Measurements from ENCODE around the gene NUP153.
"Not testable (repeated sequence)": the region's sequence is repeated elsewhere in the genome, so short reads cannot be mapped to it uniquely, and the experiment has no call there.

The NUP153 gene

DNA sequence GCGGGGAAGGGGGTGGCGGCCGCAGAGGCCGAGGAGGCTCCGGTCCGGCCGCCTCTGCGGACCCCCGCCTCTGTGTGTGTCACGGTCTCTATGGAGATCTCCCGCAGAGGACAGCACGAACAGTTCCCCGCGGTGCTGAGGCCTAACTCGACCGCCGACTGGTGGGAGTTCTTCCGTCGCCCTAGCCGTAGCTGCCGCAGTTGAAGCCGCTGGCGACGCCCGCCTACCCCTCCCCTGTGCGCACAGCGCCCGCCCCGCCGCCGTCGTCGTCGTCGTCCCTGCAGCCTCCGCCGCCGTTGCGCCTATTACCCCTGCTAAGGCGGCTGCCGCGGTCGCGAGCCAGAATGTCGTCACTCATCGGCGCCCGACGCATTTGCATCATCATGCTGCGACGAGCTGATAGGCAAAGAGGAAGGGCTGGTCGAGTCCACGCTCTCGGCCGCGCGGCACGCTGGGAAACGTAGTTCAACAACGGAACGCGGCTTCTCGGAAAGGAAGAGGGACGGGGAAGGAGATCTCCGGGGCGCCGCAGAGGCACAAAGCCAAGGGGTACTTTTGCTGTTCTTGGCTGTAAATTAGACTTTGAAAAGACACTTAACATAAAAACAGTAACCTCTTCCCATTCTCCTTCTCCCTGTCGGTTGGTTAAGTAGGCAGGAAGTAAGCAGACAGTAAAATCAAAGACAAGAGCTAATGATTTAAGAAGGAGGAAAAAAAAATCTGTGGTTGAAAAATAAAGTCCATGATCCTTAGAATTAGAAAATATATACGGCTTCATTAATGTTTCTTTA lies at the start of gene NUP153:
NUP153 (minus strand) TSS at position 346 of the 791 bp plus-strand sequence. CDS start 538 bp downstream, outside the sequence.
- H3K4me3 ChIP-seq (ENCODE audit: severe bottlenecking) = peak within 1 kb of the TSS; percentile 78
- H3K36me3 ChIP-seq (ENCODE audit: low read depth) = no peaks in the 10 kb centered on the region
- peak; percentile 96 for DNase-seq (ENCODE audit: low spot score)
- peaks cover 15% of the 10 kb centered on the region for H3K4me1 ChIP-seq (ENCODE audit: insufficient read depth, poor library complexity, severe bottlenecking)
- peak within 1 kb of the TSS; percentile 94 for H3K27ac ChIP-seq (ENCODE audit: poor library complexity, severe bottlenecking)
- TF ChIP-seq, protein P1, sequence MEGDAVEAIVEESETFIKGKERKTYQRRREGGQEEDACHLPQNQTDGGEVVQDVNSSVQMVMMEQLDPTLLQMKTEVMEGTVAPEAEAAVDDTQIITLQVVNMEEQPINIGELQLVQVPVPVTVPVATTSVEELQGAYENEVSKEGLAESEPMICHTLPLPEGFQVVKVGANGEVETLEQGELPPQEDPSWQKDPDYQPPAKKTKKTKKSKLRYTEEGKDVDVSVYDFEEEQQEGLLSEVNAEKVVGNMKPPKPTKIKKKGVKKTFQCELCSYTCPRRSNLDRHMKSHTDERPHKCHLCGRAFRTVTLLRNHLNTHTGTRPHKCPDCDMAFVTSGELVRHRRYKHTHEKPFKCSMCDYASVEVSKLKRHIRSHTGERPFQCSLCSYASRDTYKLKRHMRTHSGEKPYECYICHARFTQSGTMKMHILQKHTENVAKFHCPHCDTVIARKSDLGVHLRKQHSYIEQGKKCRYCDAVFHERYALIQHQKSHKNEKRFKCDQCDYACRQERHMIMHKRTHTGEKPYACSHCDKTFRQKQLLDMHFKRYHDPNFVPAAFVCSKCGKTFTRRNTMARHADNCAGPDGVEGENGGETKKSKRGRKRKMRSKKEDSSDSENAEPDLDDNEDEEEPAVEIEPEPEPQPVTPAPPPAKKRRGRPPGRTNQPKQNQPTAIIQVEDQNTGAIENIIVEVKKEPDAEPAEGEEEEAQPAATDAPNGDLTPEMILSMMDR (IDR thresholded peaks at IDR 0.05; ENCODE audit: poor library complexity, severe bottlenecking) = no peak
- H3K9me3 ChIP-seq (ENCODE audit: severe bottlenecking) = no peaks in the 10 kb centered on the region
- peak; percentile 69 for ATAC-seq (ENCODE audit: low read depth)
- no peaks in the 10 kb centered on the region for H3K27me3 ChIP-seq (ENCODE audit: insufficient read depth, poor library complexity, severe bottlenecking)

DNA sequence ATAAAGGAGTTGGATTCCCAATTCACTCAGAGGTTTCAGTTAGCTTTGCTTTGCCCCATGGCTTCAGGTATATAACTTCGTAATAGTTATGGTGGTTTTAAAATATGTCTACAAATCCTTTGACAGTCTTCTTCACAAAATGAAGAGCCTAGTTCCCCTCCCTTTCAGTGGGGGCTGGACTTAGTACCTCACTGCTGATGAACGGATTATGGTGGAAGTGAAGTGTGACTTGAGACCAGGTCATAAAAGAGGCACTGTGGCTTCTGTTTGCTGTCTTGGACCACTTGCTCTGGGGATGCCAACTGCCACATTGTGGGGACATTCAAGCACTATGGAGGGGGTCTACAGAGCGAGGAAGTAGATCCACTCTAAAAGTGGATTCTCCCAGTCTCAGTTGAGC lies 47.5 kb upstream of the NUP153 start:
- Histone ChIP-seq H3K27ac (ENCODE audit: poor library complexity, severe bottlenecking) (no peak overlapping the region), H3K4me3 (ENCODE audit: severe bottlenecking) (no peak overlapping the region), H3K4me1 (ENCODE audit: insufficient read depth, poor library complexity, severe bottlenecking) (no peaks in the 10 kb centered on the region), H3K27me3 (ENCODE audit: insufficient read depth, poor library complexity, severe bottlenecking) (no peaks in the 10 kb centered on the region), H3K9me3 (ENCODE audit: severe bottlenecking) (no peaks in the 10 kb centered on the region), H3K36me3 (ENCODE audit: low read depth) (no peaks in the 10 kb centered on the region)
- TF ChIP-seq, protein P1 (IDR thresholded peaks at IDR 0.05; ENCODE audit: poor library complexity, severe bottlenecking) = no peak
- ATAC-seq (ENCODE audit: low read depth) (no peak), DNase-seq (ENCODE audit: low spot score) (no peak)

DNA sequence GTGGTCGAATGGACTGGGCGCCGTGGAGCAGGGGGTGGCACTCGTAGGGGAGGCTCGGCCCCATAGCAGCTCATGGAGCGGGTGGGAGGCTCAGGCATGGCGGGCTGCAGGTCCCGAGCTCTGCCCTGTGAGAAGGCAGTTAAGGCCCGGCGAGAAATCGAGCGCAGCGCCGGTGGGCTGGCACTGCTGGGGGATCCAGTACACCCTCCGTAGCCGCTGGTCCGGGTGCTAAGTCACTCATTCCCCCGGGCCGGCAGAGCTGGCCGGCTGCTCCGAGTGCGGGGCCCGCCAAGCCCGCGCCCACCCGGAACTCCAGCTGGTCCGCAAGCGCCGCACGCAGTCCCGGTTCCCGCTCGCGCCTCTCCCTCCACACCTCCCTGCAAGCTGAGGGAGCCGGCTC lies 38.6 kb upstream of the NUP153 start:
- H3K9me3 ChIP-seq (ENCODE audit: severe bottlenecking); DNase-seq (ENCODE audit: low spot score); H3K36me3 ChIP-seq (ENCODE audit: low read depth); ATAC-seq (ENCODE audit: low read depth); H3K4me1 ChIP-seq (ENCODE audit: insufficient read depth, poor library complexity, severe bottlenecking); H3K4me3 ChIP-seq (ENCODE audit: severe bottlenecking); H3K27me3 ChIP-seq (ENCODE audit: insufficient read depth, poor library complexity, severe bottlenecking); H3K27ac ChIP-seq (ENCODE audit: poor library complexity, severe bottlenecking): not testable (repeated sequence)

DNA sequence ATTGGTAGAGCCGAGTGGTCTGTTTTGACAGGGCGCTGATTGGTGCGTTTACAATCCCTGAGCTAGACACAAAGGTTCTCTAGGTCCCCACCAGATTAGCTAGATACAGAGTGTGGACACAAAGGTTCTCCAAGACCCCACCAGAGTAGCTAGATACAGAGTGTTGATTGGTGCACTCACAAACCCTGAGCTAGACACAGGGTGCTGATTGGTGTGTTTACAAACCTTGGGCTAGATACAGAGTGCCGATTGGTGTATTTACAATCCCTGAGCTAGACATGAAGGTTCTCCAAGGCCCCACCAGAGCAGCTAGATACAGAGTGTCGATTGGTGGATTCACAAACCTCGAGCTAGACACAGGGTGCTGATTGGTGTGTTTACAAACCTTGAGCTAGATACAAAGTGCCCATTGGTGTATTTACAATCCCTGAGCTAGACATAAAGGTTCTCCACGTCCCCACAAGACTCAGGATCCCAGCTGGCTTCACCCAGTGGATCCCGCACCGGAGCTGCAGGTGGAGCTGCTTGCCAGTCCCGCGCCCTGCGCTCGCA lies 38.1 kb upstream of the NUP153 start:
- H3K4me3 ChIP-seq (ENCODE audit: severe bottlenecking); ATAC-seq (ENCODE audit: low read depth); DNase-seq (ENCODE audit: low spot score): not testable (repeated sequence)

DNA sequence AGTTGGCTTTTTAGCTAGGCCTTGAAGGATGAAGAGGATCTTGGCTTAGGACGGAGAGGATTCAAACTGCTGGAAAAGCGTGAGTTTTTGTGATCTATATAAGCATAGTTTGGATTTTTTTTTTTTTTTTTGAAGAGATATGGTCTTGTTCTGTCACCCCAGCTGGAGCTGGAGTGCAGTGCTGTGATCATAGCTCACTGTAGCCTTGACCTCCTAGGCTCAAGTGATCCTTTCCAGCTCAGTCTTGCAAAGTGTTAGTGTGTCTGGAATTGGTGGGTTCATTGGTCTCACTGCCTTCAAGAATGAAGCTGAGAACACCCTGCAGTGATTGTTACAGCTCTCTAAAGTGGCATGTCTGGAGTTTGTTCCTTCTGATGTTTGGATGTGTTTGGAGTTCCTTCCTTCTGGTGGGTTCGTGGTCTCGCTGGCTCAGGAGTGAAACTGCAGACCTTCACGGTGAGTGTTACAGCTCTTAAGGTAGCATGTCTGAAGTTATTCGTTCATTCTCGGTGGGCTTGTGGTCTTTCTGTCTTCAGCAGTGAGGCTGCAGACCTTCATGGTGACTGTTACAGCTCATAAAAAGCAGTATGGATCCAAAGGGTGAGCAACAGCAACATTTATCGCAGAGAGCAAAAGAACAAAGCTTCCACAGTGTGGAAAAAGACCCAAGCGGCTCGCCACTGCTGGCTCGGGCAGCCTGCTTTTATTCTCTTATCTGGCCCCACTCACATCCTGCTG lies 37.5 kb upstream of the NUP153 start:
- peaks cover 6% of the 10 kb centered on the region for H3K4me1 ChIP-seq (ENCODE audit: insufficient read depth, poor library complexity, severe bottlenecking)
- no peaks in the 10 kb centered on the region for H3K36me3 ChIP-seq (ENCODE audit: low read depth)
- H3K4me3 ChIP-seq (ENCODE audit: severe bottlenecking) = no peak overlapping the region
- H3K9me3 ChIP-seq (ENCODE audit: severe bottlenecking) = no peaks in the 10 kb centered on the region
- TF ChIP-seq, protein P1 (IDR thresholded peaks at IDR 0.05; ENCODE audit: poor library complexity, severe bottlenecking) = no peak
- DNase-seq (ENCODE audit: low spot score) (no peak), ATAC-seq (ENCODE audit: low read depth) (no peak)
- H3K27ac ChIP-seq (ENCODE audit: poor library complexity, severe bottlenecking) = no peak overlapping the region
- H3K27me3 ChIP-seq (ENCODE audit: insufficient read depth, poor library complexity, severe bottlenecking) = no peaks in the 10 kb centered on the region

More for the DNA sequence above, 38.1 kb upstream of the NUP153 start:
- H3K27ac ChIP-seq (ENCODE audit: poor library complexity, severe bottlenecking); H3K27me3 ChIP-seq (ENCODE audit: insufficient read depth, poor library complexity, severe bottlenecking); H3K9me3 ChIP-seq (ENCODE audit: severe bottlenecking); H3K36me3 ChIP-seq (ENCODE audit: low read depth); H3K4me1 ChIP-seq (ENCODE audit: insufficient read depth, poor library complexity, severe bottlenecking): not testable (repeated sequence)

All from RWPE2 (cell line).